NK-92 (cell line): Measurements from ENCODE around the gene CADPS.

ENCODE experiments used
- DNase-seq: peaks from one replicate; lab custom pipeline; 2025; ENCODE audit not compliant: unreplicated experiment; lab: John Stamatoyannopoulos, UW

CADPS gene

DNA sequence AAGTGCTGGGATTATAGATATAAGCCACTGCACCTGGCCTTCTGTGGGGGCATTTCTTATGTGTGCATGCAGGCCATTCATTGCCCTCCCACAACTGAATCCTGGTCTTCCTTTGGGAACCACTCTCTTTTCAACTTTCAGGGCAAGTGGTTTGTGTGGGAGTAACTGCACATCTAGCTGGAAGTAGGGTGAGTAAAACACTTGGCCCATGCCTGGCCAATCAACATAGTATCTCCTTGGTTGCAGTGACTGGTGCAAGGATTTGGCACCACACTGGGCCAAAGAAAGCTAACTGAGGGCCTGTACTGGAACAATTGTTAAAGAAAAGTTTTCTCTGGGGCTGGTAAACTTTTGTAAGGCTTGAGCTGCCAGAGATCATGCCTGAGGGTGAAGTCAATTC, 312.6 kb downstream of the CADPS start:
- no peak for DNase-seq

DNA sequence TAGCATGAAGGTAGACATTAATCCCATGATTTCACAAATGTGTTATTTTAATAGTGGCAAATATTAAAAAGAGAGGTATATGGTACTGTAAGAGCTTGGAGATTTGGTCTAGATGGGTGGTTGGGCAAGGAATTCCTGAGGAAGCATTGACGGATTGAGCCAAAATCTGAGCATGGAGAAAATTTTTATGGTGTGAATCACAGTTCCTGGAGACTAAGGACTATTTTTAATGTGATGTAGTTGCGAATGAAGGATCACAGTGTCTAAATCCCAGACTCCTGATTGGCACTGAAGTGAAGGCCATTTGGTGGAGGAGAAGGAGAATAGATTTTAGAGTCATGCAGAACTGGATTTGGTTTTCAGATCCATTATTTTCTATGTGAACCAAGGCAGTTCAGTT, 313.2 kb downstream of the CADPS start:
- DNase-seq: no peak

DNA sequence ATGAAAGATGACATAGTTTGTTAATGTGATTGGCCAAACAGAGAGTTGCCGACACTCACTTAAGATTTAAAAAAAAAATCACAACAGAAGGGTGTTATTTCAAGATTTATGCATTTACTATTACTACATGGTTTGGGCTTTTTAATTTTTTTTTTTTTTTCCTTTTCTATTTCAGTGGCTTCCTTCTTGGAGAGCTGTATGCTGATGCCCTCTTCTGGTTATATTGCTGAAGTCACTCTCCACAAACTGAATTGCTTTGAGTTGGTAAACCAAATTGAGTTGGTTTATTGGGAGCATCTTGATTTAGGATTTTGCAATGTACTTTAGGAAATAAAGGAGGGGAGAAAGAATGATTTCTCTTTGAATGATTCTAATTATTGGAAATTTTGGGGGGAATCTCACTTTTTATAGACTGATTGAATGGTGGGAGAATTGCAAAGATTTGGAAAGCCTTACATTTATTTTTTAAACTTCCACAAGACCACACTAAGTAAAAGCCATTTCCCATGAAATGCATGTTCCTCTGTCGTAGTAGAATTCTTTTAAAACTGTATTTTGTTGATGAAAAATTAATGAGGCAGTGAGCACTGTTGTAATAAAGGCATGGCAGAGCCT, 315.3 kb downstream of the CADPS start:
- DNase-seq: no peak

DNA sequence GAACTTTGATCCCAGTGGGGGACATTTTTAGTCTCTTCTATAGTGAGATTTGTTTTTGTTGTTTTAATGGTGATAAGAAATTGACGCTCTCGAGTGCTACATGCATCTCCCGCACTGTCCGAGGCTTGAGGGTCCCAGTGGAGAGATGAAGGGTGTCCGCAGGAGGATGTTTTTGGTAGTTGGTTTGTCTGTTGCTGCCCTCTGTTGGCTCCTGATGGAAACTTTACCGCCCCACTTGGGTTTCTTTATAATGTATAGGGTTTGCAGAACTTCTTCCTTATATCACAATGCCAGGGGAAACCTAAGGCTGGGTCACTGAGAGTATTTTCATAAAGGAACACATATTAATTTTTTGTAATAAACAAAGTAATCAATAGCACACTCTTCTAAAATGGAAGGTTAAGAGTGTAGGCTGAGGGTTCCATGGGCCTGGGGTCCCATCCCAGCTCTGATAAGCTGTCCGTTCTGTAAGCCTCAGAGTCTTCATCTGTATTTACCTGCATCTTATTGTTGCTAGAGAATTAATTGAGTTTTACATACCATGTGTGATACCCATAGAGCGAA, 316.6 kb downstream of the CADPS start:
- DNase-seq: no peak

DNA sequence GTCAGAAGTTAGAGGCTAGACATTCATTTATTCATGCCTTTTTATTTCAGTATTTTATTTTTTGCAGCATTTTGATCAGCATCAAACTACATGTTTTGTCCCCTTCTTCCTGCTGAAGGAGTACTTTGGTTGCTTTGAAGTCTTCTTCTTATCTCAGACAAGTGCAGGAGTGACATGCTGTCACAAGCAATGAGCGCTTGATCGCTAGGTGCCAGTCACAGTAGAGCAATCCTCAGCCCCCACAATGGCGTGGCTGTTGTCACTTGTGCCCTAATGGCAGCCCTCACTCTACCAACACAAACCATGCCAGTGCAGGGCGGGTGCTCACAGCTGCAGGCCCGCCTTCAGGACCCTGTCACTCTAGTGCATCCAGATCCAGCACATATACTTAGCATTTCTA, 317.2 kb downstream of the CADPS start:
- DNase-seq: no peak

DNA sequence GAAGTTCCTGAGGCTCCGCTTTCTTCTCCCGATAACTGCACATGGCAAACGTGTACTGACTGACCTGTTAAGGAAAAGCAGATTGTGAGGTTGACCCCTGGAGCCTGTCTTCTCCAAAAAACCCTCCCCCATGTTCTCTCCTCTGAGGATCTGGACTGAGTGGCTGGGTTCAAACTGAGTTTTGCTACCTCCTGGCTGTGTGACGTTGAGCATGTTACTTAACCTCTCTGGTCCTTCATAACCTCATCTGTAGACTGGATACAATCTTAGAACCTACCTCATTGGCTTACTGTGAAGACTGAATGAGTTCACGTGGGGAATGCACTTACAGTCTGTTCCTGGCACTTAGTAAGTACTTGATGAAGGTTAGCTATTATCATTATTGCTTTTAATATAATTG, 317.8 kb downstream of the CADPS start:
- no peak for DNase-seq

DNA sequence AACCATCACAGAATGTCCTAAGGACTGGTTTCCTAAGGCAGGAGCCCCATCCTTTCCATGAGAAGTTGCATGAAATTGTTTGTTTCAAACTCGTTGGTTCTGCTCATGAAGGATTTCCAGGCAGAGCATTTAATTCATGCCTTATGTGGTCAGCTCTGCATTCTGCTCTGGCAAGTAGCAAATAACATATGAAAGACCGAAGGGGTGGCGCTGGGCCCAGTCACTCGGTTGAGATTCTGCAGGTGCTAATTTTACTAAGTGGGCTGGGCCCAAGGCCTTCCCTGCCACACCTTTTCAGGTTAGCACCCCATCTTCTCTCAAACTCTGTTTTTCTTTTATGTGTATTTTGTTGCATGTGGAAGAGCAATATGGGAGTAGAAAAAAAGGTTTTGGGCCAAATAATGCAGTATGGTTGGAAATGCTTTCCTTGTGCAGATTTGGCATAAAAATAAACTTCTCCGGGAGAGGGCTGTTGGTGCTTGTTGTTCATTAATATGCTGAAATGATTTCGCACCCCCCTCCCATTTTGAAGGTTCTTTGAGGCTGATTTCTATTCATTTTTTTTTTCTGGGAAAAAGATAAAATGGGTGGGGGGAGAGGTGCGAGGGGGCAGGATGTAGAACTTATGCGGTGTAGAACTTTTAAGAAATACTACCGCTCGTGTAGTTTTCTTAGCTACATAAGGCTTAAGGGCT, 318.9 kb downstream of the CADPS start:
- no peak for DNase-seq

DNA sequence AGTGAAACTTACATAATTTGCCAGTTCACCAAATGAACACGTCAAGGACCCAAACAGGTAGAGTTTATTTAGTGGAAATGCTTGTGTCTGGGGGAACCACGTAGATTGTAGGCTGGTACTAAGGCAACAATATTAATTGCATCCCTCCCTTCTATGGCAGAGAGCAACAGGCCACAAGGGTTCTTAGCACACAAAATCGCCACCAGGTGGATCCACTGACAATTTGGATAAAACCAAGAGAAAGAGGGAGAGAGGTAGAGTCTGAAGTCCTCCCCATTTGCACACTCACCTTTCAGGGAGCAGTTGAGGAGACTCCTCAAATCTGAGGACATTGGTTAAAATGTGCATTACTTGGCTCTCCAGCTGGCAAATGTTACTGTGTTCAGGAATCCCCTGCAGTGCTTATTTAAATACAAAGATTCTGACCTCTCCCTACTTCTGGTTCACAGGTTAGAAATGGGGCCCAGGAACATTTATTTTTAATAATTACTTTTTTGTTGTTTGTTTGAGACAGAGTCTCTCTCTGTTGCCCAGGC, 320.9 kb downstream of the CADPS start:
- DNase-seq: no peak

DNA sequence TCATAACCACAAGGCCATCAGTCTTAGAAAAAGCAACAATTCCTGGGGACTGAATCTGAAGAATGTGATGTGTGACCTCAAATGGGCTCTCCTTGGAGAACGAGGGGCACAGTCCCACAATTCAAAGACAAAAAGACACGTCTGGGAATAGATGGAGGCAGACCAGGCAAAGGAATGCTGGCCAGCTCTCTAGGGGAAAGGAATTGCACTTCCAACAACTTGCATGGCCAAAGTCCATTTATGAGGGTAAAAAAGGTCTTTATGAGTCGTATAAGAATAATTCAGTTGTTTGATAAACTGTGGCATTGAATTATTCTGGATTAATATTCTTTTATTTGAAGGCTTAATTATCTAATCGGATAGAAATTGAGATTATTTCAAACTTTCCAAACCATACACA, 321.4 kb downstream of the CADPS start:
- no peak for DNase-seq

DNA sequence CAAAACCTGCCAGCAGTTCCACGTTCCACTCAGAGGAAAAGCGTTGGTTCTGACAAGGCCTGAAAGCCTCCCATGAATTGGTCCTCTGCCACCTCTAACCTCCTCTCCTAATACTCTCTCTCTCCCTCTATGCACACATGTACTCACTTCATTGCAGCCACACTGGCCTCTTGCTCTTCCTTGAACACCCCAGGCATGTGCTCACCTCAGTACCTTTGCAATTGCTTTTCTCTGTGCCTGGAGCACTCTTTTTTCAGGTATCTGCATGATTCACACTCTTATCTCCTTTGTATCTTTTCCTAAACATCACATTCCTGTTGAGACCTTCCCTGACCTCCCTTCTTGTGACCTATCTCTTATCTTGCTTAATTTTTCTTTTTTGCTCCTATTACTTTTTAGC, 323.7 kb downstream of the CADPS start:
- DNase-seq: no peak

DNA sequence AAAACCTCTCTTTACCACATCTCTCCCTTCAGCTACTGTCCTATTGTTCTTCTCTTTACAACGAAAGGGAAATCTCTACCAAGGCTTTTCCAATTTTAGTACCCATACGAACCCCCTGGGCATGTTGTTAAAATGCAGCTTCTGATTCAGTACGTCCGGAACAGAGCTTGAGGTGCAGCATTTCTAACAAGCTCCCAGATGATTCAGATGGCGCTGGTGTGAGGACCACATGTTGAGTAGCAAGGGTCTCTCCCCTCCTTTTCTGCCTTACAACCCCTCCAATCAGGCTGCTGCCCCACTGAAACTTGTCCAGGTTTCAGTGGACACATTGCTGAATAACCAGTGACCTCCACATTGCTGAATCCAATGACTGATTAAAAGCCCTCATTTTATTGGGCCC, 324.8 kb downstream of the CADPS start:
- no peak for DNase-seq

DNA sequence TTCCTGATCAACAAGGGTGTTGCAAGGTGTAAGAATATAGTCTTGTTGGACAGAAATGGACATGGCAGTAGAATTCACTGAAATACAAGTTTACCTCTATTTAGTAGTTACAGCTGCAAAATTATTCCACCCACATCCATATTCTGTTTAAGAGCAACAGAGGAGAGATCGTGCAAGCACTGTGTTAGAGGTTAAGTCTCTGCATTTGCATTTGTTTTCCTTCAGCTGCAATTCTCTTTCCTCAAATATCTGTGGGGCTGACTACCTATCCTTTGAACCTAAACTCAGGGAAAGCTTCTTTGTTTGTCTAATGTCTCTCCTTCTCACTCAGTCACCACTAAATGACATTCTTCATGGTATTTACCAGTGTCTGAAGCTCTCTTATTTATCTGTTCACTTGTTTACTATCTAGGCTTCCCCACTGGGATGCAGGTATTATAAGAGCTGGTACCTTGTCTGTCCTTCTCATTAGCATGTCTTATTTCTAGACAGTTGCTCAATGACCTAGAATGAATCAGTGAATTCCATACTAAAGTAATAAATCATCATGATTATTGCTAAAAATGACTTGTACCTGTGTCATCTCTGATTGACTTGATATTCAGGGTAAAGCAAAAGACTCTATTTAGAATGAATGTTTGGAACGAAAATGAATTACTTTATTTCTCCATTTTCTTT, 326.5 kb downstream of the CADPS start:
- no peak for DNase-seq

DNA sequence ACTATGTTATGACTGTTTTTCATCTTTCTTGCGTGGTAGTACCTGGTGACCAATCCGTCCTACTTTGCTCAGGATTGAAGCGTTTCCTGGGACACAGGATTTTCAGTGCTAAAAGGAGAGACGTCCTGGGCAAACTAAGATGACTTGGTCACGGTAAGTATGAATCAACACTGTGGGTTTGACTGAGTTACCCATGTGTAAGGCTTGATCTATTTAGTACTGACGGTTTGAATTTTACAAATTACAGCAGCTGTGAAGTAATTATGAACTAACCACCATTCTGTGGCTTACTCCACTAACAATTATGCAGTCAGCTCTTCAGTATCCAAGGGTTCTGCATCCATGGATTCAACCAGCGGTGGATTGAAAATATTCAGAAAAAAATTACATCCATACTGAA, 328.9 kb downstream of the CADPS start:
- no peak for DNase-seq

DNA sequence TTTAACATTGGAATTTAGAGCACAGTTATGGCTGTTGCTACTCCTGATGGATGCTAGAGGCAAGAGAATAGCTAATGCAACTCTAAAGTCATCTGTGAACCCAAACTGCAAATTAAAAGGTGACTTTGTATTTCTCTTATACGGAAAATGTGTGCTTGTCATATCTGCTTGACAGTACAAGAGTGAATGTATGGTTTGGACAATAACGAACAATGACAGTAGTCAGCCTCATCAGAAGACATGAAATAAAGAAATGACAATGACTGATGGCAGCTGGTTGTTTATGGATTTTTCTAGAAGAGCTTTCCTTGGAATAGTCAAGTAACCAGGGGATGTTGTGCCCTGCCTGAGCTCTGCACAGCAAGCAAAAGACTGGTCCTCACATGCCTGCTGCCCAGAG, 333.0 kb downstream of the CADPS start:
- DNase-seq: no peak

DNA sequence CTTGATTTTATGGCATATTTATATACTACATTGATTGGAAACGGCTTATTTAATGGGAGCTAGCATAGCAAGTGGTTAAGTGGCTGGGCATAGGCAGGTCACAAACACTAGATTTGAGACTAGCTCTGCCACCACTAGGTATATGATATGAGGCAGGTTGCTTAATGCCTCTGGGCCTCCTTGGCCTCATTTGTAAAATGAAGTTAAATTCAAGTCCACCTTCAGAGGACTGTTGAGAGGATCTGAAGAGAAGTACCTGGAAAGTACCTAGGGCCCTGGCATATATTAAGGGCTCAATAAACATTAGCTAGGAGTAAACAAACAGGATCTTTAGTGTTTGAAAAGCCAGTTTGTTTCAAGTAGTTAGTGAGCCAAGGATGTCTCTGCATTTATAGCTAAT, 335.5 kb downstream of the CADPS start:
- no peak for DNase-seq

DNA sequence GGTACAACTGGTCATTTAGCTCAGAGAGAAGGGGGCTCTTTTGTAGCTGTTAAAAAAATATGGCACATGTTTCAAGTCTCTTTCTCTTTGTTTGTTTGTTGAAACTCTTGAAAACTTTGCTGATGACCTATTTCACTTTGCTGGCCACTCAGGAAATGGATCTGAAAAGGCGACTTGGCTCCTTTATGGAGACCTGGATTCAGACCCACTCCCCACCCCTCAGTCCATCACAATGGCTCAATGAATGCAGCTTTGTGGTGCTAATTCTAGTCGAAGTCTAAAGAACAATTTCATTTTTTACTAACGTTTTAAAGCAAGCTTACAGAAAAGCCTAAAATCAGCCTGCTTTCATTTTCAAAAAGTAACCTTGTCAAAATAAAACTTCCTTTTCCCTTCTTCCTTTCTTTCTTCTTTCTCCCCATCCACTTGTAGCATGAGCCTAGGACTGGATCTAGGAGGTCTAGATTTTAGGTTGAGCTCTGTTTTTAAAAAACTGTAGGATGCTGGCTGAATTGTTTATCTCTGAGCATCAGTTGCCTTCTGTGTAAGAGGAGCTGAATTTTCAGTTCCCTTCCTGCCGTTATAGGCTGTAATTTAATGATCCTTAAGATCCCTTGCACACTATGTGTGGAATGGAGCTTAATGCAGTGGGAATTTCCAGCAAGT, 336.4 kb downstream of the CADPS start:
- no peak for DNase-seq

DNA sequence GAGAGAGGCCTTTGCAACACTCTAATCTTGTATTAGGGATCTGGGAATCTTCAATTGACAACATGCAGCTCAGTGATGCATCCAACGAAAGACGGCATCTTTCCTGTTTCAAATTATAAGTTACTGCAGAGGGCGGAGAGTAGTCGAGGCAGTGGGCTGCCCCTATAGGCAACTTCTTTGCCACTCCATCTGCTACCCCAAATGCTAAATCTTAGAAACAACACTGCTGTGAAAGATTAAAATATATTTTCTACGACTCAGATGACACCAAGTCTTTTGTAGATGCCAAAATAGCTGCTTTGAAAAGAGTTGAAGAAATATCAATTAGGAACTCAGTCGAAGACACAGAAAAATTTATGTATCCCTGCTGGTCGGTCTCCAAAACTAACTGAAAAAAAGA, 340.9 kb downstream of the CADPS start:
- DNase-seq: no peak

DNA sequence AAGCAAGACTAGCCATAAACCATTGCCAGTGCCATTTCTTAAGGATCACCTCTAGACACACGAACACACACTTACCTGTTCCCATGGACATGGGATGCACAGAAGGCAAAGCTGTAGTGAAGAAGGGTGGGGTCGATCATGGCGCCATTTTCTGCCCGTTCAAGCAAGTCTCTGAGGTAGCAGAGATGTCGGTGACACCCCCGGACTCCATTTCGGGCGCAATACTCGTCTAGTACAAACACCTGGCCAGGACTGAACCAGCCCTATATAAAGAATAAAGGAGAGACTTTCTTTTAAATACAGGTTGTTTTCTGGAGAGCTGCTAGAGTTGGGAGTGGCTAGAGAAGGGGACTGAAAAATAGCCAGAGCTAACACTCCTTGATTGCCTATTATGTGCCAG, 342.4 kb downstream of the CADPS start:
- DNase-seq: no peak

DNA sequence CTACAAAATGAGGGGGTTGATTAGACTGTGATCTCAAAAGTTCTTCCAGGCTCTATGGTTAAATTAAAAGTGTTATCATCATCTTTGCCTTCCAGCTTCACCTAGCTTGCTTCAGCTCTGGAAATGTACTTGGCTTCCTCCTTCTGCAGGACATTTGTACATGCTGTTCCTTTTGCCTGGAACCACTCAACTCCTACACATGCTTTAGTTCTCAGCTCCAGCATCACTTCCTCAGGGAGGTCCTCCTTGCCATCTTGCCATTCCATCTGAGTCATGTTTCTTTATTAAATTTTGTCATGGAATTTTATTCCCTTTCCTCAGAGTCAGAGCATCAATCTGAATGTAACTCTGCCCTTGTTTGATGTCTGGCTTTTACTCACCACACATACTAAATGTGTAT, 343.2 kb downstream of the CADPS start:
- no peak for DNase-seq

DNA sequence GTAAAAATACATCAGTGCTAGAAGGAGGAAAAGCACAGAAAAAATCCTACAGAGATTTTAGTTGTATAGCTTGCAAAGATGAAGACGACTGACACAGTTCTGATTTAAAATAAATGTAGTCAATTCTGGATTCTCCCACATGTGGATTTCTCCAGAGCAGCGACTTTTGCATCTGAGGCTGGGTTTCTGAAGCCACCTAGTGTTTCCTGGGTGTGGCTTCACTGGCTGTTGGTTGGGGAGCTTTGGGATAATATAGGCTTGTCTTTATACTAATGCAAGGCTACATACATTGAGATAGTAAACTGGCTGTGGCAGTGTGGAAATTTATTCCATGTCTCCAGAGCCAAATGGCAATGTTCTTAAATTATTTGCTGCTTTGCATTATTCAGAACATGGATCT, 343.7 kb downstream of the CADPS start:
- no peak for DNase-seq

DNA sequence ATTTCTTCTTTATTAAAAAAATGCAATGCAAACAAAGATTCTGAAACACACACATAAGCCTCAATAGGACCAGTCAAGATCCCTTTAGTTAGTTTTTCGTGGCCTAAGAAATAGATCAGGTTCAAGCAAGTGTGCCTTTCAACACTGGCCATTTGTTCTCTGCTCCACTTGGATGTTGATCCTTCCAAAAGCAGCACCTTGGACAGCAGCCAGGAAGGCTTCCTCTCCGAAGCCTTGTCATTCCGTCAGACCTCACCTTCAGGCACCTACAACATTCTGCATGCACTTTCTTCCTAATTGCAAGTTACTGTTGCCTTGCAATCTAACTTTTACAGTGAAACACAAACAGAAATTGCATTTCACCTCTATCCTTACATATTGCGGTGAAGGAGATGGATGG, 346.0 kb downstream of the CADPS start:
- no peak for DNase-seq

DNA sequence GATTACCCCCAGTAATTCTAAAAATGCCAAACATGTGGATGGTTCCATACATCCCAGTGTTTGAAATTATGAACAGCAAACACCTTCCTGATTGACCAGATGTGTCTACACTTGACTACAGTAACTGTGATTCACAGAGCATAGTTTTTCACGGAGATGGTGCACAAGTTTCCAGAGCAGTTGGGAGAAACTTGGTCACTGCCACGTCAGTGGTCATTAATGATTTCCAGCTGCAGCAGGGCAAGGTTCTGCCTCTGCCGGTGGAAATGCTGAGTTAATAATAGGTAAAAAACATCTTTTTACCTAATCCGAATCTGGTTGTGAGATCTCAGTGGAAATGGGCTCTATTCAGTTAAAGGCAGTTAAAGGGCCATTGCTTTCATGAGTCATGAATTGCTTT, 347.7 kb downstream of the CADPS start:
- no peak for DNase-seq
